Occipital lobe (tissue), 2 donors: Measurements from ENCODE around the gene TMEM191C. TPM values are rescaled to one million over a fixed set of nuclear protein-coding genes. Genes with fewer than 3 reads are reported as not detected.
"Not testable (repeated sequence)": the region's sequence is repeated elsewhere in the genome, so short reads cannot be mapped to it uniquely, and the experiment has no call there.

ENCODE experiments used
- DNase-seq: peaks from one replicate; lab custom pipeline; 2025; lab: John Stamatoyannopoulos, UW
- total RNA-seq: library from RNA; depleted of rRNA; stranded (reverse); fragments of >200 nt; gene quantifications from one replicate; pipeline ENCODE4 v1.2.3, GENCODE V29; 2014

Gene TMEM191C
- total RNA-seq, 1 donor from 2014 or later = 4.4 TPM

DNA sequence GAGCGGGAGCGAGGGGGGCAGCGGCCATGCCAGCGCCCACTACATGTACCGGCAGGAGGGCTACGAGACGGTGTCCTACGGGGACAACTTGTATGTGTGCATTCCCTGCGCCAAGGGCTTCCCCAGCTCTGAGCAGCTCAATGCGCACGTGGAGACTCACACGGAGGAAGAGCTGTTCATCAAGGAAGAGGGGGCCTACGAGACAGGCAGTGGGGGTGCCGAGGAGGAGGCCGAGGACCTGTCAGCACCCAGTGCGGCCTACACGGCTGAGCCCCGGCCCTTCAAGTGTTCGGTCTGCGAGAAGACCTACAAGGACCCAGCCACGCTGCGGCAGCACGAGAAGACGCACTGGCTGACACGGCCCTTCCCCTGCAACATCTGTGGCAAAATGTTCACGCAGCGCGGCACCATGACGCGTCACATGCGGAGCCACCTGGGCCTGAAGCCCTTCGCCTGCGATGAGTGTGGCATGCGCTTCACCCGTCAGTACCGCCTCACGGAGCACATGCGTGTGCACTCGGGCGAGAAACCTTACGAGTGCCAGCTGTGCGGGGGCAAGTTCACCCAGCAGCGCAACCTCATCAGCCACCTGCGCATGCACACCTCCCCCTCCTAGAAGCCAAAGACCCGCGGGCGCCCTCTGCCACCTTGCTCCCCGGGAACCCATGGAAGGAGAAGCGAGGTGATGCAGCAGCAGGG lies 20.9 kb upstream of the TMEM191C start:
- DNase-seq = no peak

DNA sequence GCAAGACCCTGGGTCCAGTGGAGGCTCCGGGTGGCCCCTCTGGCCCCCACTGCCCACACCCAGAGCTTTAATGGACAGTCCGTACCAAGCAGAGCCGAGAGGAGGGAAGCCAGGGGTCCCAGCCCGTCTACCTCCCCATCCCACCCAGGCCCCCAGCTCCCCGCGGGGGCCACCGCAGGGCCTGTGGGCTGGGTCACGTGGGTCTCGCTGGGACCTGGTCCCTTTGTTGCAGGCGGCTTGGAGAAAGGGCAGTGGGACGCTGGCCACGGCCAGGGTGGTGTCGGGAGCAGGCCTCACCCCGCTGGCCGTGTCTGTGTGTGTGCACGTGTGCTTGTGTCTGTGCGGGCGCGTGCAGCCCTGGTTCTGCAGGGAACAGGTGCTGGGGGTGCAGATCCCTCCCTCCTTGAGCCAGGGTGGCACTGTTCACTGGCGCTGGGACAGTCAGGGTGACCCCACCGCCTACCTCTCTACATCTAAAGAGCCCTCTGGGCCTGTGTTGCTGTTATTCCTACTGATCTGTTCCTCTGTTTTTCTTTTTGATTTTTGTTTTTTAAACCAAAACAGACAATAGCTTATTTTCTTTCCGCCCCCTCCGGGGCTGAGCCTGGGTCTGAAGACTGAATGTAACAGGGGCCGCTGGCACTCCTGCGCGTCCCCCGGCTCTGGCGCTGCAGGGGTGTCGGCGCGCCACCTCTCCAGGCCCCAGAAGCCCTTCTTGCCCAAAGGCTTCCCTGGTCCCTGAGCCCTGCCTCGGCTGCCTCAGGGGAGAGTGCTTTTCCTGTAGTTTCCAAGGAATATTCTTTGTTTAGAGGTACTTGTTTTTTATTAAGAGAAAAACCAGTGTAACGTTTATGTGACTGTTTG lies 20.1 kb upstream of the TMEM191C start:
- no peak for DNase-seq

- no peak for DNase-seq
These were observed 19.3 kb upstream of the TMEM191C start for GRCh38 chr22:21447694-21448402.

DNA sequence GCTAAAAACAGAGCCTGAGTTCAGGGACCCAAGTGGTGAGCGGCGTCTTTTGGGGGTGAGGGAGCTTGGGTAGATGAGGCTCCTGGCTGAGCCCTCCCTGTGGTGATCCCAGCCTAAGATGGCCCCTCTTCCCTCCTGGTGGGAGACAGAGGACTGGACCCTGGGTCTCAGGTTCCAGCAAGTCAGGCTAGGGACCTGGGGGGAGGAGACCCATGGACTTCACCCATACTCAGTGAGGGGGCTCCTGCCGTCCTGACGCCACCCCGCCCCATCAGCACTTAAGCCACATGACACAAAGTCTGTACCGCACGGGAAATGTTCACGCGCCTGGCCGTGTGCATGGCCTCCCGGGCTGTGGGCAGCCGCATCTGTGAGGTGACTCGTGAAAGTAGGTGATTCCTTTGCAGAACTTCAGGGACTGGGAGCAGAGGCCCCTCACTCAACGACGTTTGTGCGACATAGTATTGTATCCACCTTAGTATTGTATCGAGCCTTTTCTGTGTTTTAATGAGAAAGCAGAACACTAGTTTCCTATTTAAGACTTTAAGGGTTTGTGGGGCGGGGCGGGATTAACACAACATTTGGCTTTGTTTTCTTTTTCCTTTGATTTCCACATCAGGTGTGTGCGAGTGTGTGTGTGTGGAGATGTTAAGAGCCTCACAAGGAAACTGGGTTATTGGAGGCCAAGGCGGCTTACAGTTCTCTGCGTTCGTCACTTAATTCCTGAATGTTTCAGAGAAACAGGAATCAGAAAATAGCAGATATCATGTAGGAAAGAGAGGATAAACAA lies 18.4 kb upstream of the TMEM191C start:
- DNase-seq = no peak

- no peak for DNase-seq
These were observed 17.5 kb upstream of the TMEM191C start for GRCh38 chr22:21449531-21450319.

GRCh38 chr22:21450320-21450831 lies 16.8 kb upstream of the TMEM191C start:
- DNase-seq = no peak

- DNase-seq = no peak
These were observed 16.3 kb upstream of the TMEM191C start for GRCh38 chr22:21450858-21451353.

GRCh38 chr22:21451545-21452520 lies 15.4 kb upstream of the TMEM191C start:
- no peak for DNase-seq

GRCh38 chr22:21452666-21453065 lies 14.5 kb upstream of the TMEM191C start:
- not testable (repeated sequence) for DNase-seq

DNA sequence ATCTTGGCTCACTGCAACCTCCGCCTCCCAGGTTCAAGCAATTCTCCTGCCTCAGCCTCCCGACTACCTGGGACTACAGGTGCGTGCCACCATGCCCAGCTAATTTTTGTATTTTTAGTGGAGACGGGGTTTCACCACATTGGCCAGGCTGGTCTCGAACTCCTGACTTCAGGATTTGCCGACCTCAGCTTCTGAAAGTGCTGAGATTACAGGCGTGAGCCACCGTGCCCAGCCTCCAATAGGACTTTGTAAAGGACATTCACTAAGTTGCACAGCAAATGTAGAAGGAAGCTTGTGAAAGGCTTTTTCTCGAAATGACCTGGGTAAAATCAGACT lies 12.2 kb upstream of the TMEM191C start:
- DNase-seq = not testable (repeated sequence)

- DNase-seq = no peak
These were observed 11.7 kb upstream of the TMEM191C start for GRCh38 chr22:21455334-21456089.

DNA sequence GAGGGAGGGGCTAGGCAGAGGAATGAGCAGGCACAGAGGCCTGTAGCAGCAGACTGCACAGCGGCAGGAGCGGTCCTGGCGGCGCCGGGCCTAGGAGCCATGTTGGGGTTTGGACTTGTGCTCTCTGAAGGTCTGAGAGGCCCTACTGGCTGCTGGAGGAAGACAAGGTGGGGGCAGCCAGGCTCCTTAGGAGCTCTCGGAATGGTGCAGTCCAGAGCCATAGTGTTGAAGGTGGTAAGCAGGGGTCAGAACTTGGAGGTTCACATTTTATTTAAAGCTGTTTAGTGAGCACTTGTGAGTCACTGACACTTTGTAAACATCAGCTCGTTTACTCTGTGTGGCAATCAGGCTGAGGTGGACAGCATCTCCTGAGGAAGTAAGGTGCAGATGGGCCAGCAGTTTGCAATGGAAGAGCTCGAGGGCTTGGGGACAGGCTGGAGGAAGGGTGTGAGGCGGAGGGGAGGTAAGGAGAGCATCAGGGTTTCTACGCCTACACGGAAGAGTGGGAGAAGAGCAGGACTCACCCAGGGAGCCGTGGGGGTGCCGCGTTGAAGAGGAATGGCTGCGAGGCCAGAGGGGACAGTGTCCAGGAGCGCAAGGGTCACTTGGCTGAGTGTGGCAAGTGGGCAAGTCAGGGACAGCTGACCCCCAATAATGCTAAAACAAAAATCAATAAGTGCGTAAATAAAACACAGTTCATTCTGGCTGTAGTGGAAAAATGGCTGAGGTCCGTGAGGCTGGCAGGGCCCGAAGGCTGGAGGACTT lies 10.0 kb upstream of the TMEM191C start:
- no peak for DNase-seq

- not testable (repeated sequence) for DNase-seq
These were observed 4.5 kb upstream of the TMEM191C start for GRCh38 chr22:21462672-21463071.

GRCh38 chr22:21468194-21469096 lies 1.3 kb downstream of the TMEM191C start:
- not testable (repeated sequence) for DNase-seq

DNA sequence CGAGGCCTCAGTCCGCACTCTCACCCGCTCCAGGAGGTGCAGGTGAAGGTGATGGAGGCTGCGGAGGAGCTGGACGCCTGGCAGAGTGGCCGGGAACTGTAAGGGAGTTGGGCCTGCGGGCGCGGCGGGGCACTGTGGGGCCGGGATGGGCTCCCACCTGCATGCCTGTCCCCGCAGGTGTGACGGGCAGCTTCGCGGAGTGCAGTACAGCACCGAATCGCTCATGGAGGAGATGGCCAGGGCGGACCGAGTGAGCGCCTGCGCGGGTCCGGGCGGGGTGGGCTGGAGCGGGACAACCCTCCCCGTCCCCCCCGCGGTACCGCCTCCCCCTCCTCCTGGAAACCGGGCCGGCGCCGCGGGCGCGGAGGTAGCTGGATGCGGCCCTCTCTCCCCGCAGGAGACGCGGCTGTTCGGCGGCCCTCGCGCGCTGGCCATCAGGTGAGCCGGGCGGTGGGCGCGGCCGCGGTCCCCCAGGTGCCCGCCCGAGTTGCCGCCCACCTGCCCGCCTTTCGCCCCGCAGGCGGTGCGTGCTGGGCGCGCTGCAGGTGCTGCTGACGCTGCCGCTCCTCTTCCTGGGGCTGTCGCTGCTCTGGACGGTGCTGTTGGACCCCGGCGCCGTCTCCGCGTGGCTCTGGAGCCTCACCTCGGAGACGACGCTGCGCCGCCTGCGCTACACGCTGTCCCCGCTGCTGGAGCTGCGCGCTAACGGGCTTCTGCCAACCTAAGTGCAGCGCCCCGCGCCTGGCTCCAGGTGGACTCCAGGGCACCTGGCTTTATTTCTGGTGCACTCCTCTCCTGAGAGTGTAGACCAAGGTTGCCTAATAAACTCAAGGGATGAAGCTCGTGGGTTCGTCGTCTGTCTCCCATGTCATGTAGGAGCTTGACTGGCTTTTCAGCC lies 2.2 kb downstream of the TMEM191C start:
- DNase-seq = not testable (repeated sequence)
